ENCODE results near the gene BMPR1B. TPM values are rescaled to one million over a fixed set of nuclear protein-coding genes. Genes with fewer than 3 reads are reported as not detected.

Gene BMPR1B
- total RNA-seq, 2 donors from 2014 or later, result 12.9 to 19.5 TPM

DNA sequence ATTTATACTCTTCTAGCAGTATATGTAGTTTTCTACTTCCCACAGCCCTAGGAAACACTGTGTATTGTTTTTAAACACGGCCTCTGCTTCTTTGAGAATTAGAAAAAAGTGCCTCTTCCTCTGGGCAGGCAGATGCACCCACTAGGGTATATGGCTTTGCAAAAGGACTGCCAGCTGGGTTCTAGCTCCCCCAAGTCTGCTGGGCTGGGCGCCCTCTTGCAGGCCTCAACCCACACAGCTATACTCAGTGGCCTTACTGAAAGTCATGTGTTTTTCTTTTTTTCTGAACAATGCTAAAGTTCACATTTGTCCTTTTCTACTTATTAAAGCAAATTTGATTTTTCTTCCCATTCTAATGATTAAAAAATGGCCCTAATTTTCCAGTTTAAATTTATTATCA is 35.5 kb upstream of the BMPR1B start:
- Histone ChIP-seq H3K36me3 (no peaks in the 10 kb centered on the region), H3K4me1 (ENCODE audit: control insufficient read depth in 1 of 2, low read depth in 2 of 2) (no peaks in the 10 kb centered on the region), H3K27ac (no peak overlapping the region), H3K9me3 (no peaks in the 10 kb centered on the region), H3K4me3 (no peak overlapping the region), H3K27me3 (replicated peaks; ENCODE audit: insufficient read depth) (no peaks in the 10 kb centered on the region)
- DNase-seq (ENCODE audit: low spot score), result no peak
- ATAC-seq (ENCODE audit: insufficient number of reproducible peaks, low FRiP score, low read depth), result no peak
- TF ChIP-seq, protein P1, sequence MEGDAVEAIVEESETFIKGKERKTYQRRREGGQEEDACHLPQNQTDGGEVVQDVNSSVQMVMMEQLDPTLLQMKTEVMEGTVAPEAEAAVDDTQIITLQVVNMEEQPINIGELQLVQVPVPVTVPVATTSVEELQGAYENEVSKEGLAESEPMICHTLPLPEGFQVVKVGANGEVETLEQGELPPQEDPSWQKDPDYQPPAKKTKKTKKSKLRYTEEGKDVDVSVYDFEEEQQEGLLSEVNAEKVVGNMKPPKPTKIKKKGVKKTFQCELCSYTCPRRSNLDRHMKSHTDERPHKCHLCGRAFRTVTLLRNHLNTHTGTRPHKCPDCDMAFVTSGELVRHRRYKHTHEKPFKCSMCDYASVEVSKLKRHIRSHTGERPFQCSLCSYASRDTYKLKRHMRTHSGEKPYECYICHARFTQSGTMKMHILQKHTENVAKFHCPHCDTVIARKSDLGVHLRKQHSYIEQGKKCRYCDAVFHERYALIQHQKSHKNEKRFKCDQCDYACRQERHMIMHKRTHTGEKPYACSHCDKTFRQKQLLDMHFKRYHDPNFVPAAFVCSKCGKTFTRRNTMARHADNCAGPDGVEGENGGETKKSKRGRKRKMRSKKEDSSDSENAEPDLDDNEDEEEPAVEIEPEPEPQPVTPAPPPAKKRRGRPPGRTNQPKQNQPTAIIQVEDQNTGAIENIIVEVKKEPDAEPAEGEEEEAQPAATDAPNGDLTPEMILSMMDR (IDR thresholded peaks at IDR 0.05), result no peak

DNA sequence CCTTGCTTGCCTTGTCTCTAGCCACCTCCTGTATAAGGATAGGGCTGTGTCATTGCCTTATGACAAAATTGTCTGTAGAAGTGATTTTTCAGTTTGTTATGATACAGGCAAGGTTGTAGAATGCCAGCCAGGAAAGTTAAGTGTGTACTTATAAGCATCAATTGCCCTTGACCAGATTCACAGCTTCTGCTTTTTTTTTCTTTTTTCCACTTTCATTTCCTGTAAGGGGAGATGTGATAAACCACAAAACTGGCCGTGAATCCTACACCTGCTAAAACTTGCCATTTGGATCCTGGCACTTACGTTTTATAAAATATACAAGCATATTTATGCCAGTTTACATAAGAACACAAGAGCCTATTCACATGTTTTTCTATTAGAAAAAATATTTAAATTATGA is 35.0 kb upstream of the BMPR1B start:
- TF ChIP-seq, protein P1 (IDR thresholded peaks at IDR 0.05), result no peak
- Histone ChIP-seq H3K36me3 (no peaks in the 10 kb centered on the region), H3K4me1 (ENCODE audit: control insufficient read depth in 1 of 2, low read depth in 2 of 2) (no peaks in the 10 kb centered on the region), H3K9me3 (no peaks in the 10 kb centered on the region), H3K4me3 (no peak overlapping the region), H3K27me3 (replicated peaks; ENCODE audit: insufficient read depth) (no peaks in the 10 kb centered on the region), H3K27ac (no peak overlapping the region)
- ATAC-seq (ENCODE audit: insufficient number of reproducible peaks, low FRiP score, low read depth) (no peak), DNase-seq (ENCODE audit: low spot score) (no peak)

DNA sequence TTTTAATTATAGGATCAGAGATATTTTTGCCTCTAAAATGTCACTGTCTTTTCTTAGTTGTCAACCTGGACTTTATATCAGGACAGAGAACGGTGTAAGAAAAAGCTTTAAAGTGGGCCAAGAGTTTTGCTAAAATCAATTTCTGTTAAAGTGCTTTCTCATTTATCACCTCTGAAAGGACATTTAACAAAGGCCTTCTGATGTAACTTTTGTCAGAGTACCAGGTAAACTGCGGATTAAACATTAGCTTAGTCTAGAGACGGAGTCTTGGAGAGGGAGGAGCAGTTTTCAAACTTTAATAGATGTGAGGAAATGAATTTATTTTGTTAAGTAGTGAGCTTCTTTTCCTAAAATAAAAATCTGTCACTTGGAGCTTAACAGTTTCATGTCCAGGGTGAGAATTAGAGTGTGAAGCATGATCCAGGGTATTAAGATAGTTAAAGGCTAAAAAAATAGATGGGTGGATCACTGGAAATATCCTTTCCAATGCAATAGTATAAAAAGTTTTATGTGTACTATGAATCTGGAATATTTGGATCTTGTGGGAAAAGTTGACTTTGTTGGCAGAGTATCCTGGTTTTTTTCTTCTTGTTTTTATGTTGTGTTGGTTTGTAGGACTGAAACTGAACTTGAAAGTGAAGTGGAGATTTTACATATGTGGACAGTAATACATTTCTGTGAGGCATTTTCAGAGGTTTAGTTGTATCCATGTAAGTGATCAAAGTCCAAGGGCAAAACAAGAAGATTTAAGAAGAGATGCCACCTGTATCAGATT is 33.6 kb upstream of the BMPR1B start:
- Histone ChIP-seq H3K36me3 (no peaks in the 10 kb centered on the region), H3K27ac (no peak overlapping the region)

DNA sequence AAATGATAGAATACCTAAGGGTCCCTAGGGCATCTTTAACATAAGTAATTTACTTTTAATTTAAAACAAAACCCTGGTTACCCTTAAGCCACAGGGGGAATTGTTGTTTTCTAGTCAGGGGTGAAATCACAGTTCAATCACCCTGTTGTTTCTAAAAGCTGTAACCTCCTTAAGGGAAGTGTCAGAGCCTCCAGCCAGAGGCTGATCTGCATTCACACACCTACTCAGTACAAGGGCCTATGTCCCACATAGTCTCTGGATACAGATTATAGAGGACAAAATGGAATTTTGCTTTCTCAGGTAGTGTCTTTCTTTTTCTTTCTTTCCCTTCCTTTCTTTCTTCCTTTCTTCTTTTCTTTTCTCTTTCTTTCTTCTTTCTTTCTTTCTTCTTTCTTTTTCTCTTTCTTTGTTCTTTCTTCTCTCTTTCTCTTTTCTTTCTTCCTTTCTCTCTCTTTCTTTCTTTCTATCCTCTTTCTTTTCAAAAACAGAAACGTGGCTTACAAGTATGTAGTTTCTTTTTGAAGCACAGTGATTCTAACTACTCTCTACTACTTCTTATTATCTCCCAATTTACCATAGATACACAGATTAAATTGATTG is 31.1 kb upstream of the BMPR1B start:
- no peak overlapping the region for H3K27ac ChIP-seq
- no peak overlapping the region for H3K4me3 ChIP-seq
- ATAC-seq (ENCODE audit: insufficient number of reproducible peaks, low FRiP score, low read depth) (no peak), DNase-seq (ENCODE audit: low spot score) (no peak)
- H3K27me3 ChIP-seq (replicated peaks; ENCODE audit: insufficient read depth), result no peaks in the 10 kb centered on the region
- no peaks in the 10 kb centered on the region for H3K36me3 ChIP-seq
- no peaks in the 10 kb centered on the region for H3K9me3 ChIP-seq
- H3K4me1 ChIP-seq (ENCODE audit: control insufficient read depth in 1 of 2, low read depth in 2 of 2), result no peaks in the 10 kb centered on the region
- TF ChIP-seq, protein P1 (IDR thresholded peaks at IDR 0.05), result no peak

More for the DNA sequence above, 33.6 kb upstream of the BMPR1B start:
- ATAC-seq (ENCODE audit: insufficient number of reproducible peaks, low FRiP score, low read depth), result no peak
- TF ChIP-seq, protein P1 (IDR thresholded peaks at IDR 0.05), result no peak
- no peak overlapping the region for H3K4me3 ChIP-seq
- no peaks in the 10 kb centered on the region for H3K4me1 ChIP-seq (ENCODE audit: control insufficient read depth in 1 of 2, low read depth in 2 of 2)
- no peaks in the 10 kb centered on the region for H3K9me3 ChIP-seq
- DNase-seq (ENCODE audit: low spot score), result no peak
- no peaks in the 10 kb centered on the region for H3K27me3 ChIP-seq (replicated peaks; ENCODE audit: insufficient read depth)

DNA sequence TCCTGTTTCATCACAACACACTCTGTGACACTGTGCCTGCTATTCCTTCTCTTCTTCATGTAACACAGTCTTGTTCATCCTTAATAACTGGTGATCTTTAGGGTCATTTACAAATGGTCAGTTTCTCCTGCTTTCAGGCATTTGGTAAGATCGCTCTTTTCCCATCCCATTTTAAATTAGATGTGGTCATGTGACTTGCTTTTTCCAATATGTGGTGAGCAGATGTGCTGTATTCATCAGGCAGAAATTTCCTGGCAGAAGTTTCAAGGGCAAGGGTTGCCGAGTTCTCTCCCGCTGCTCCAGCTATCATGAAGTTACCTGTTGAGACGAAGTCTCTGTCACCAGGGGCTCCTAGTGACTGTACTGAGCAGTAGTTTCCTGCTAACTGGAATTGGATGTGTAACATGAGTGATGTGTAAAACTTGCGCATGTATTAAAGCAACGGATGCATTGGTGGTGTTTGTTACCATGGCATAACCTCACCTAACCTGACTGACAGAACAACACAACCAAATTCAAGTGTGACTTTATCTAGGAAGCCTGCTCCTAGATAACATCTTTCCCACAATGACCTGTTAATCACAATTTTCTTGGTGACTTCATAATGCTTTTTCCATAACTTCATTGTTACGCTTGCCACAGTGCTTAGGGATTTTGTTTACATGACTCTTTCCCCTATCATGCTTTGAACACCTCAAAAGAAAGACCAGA is 29.5 kb upstream of the BMPR1B start:
- Histone ChIP-seq H3K27me3 (replicated peaks; ENCODE audit: insufficient read depth) (no peaks in the 10 kb centered on the region), H3K4me3 (no peak overlapping the region), H3K4me1 (ENCODE audit: control insufficient read depth in 1 of 2, low read depth in 2 of 2) (no peaks in the 10 kb centered on the region), H3K27ac (no peak overlapping the region), H3K9me3 (no peaks in the 10 kb centered on the region), H3K36me3 (no peaks in the 10 kb centered on the region)
- TF ChIP-seq, protein P1 (IDR thresholded peaks at IDR 0.05), result no peak
- ATAC-seq (ENCODE audit: insufficient number of reproducible peaks, low FRiP score, low read depth) (no peak), DNase-seq (ENCODE audit: low spot score) (no peak)
